IMR-90 (cell line): ENCODE measurements around the gene SH3BP4. TPM values are rescaled to one million over a fixed set of nuclear protein-coding genes. Genes with fewer than 3 reads are reported as not detected.
A peak's percentile ranks its signal among the peaks of the same experiment; 100 is the strongest.

Experiments
- ATAC-seq: fragments of 200-7000 bp; cut with Tn5 transposase; 2 replicates; pipeline ENCODE4 v1.9.1; 2020; ENCODE audit warnings: low read depth, mild to moderate bottlenecking, moderate library complexity
- BruUV-seq: library from RNA; stranded (reverse); fragments of 400-500 nt; replicated peaks from 2 replicates; lab custom pipeline; 2021; lab: Mats Ljungman, UMichigan
- CTCF ChIA-PET: fragments of 300-600 bp; formaldehyde crosslinking; extraction: SDS; loops from one replicate; lab custom pipeline; 2021; ENCODE audit warnings: antibody characterized with exemption; lab: Yijun Ruan, JAX
- POLR2A ChIA-PET: fragments of 300-600 bp; sonication (Branson Sonifier 250); formaldehyde crosslinking; loops from one replicate; lab custom pipeline; 2022; ENCODE audit warnings: antibody characterized with exemption; ENCODE audit not compliant: unreplicated experiment; lab: Charles Lee
- DNase-seq: peaks from one replicate; pipeline ENCODE4 v3.0.0; 2013
- H2AFZ ChIP-seq: replicated peaks from 2 replicates; pipeline ENCODE3; 2013; ENCODE audit warnings: low read length, mild to moderate bottlenecking; ENCODE audit not compliant: poor library complexity
- H2AK5ac ChIP-seq: 2 replicates; pipeline ENCODE4 v1.6.1; 2013; ENCODE audit warnings: low read depth, low read length, inconsistent platforms
- H2AK9ac ChIP-seq: replicated peaks from 2 replicates; pipeline ENCODE3; 2013; ENCODE audit warnings: mild to moderate bottlenecking, low read depth, low read length, moderate library complexity; ENCODE audit not compliant: poor library complexity
- H2BK120ac ChIP-seq: 2 replicates; pipeline ENCODE4 v1.6.1; 2013; ENCODE audit warnings: low read depth, low read length, inconsistent platforms
- H2BK15ac ChIP-seq: 3 replicates; pipeline ENCODE4 v1.6.1; 2013; ENCODE audit warnings: low read depth, low read length, inconsistent platforms
- H2BK20ac ChIP-seq: 2 replicates; pipeline ENCODE4 v1.6.1; 2013; ENCODE audit warnings: low read depth, mild to moderate bottlenecking, inconsistent platforms, low read length, moderate library complexity
- H2BK5ac ChIP-seq: 2 replicates; pipeline ENCODE4 v1.6.1; 2013; ENCODE audit warnings: mild to moderate bottlenecking, low read depth, low read length, inconsistent platforms; ENCODE audit not compliant: poor library complexity, severe bottlenecking
- H3K14ac ChIP-seq: replicated peaks from 2 replicates; pipeline ENCODE4 v1.6.1; 2013; ENCODE audit warnings: low read depth, low read length, inconsistent platforms
- H3K18ac ChIP-seq: 2 replicates; pipeline ENCODE4 v1.6.1; 2013; ENCODE audit warnings: low read depth, low read length, control low read depth
- H3K23ac ChIP-seq: 2 replicates; pipeline ENCODE4 v1.6.1; 2013; ENCODE audit warnings: low read depth, low read length, inconsistent platforms
- H3K27ac ChIP-seq: 2 replicates; pipeline ENCODE4 v1.5.1; 2013; ENCODE audit warnings: mild to moderate bottlenecking, control low read depth, low read length; ENCODE audit not compliant: insufficient read depth
- H3K27me3 ChIP-seq: 2 replicates; pipeline ENCODE4 v1.6.1; 2013; ENCODE audit warnings: low read length; ENCODE audit not compliant: control insufficient read depth, insufficient read depth
- H3K36me3 ChIP-seq: 2 replicates; pipeline ENCODE4 v1.6.1; 2013; ENCODE audit warnings: low read length, mixed read lengths; ENCODE audit not compliant: control insufficient read depth, insufficient read depth
- H3K4ac ChIP-seq: 2 replicates; pipeline ENCODE4 v1.6.1; 2013; ENCODE audit warnings: low read depth, low read length, inconsistent platforms
- H3K4me1 ChIP-seq: 2 replicates; pipeline ENCODE4 v1.6.1; 2013; ENCODE audit warnings: low read length, mixed read lengths; ENCODE audit not compliant: control insufficient read depth, insufficient read depth
- H3K4me2 ChIP-seq: 2 replicates; pipeline ENCODE4 v1.6.1; 2013; ENCODE audit warnings: low read depth, mild to moderate bottlenecking, control low read depth, low read length, moderate library complexity
- H3K4me3 ChIP-seq: 2 replicates; pipeline ENCODE4 v1.5.1; 2013; ENCODE audit warnings: low read depth, mild to moderate bottlenecking, control low read depth, low read length, moderate library complexity; ENCODE audit not compliant: insufficient read depth
- H3K56ac ChIP-seq: 2 replicates; pipeline ENCODE4 v1.6.1; 2013; ENCODE audit warnings: low read length, inconsistent platforms; ENCODE audit not compliant: insufficient read depth; ENCODE audit errors: extremely low read depth
- H3K79me1 ChIP-seq, 2 experiments: 2 replicates each; pipeline ENCODE4 v1.6.1; 2013; ENCODE audit warnings: low read length in 2 of 2, inconsistent platforms in 1 of 2, low read depth in 1 of 2
- H3K9ac ChIP-seq: 2 replicates; pipeline ENCODE4 v1.6.1; 2013; ENCODE audit warnings: low read depth, low read length, control low read depth
- H3K9me1 ChIP-seq: 2 replicates; pipeline ENCODE4 v1.6.1; 2013; ENCODE audit warnings: low read length, inconsistent platforms; ENCODE audit not compliant: insufficient read depth
- H3K9me3 ChIP-seq: 2 replicates; pipeline ENCODE4 v1.6.1; 2013; ENCODE audit warnings: low read length; ENCODE audit not compliant: control insufficient read depth, insufficient read depth
- H4K20me1 ChIP-seq: 2 replicates; pipeline ENCODE4 v1.6.1; 2013; ENCODE audit warnings: low read length, inconsistent platforms; ENCODE audit not compliant: insufficient read depth
- H4K5ac ChIP-seq: 2 replicates; pipeline ENCODE4 v1.6.1; 2013; ENCODE audit warnings: mild to moderate bottlenecking, low read depth, low read length, control low read depth
- H4K8ac ChIP-seq, 2 experiments: 2 replicates each; pipeline ENCODE4 v1.6.1; 2013; ENCODE audit warnings: low read depth in 2 of 2, low read length in 2 of 2, control low read depth in 1 of 2, inconsistent platforms in 1 of 2
- H4K91ac ChIP-seq: 2 replicates; pipeline ENCODE4 v1.6.1; 2013; ENCODE audit warnings: low read depth, low read length, inconsistent platforms; ENCODE audit not compliant: insufficient read depth
- BHLHE40 ChIP-seq: fragments of 150-350 bp; IDR thresholded peaks from 2 replicates; pipeline ENCODE4 v1.6.1; 2016; ENCODE audit warnings: mild to moderate bottlenecking, low read depth, low read length
- CEBPB ChIP-seq: IDR thresholded peaks from 2 replicates; pipeline ENCODE4 v1.6.1; 2012; ENCODE audit warnings: low read depth, low read length, improper control_type of control experiment
- CHD1 ChIP-seq: IDR thresholded peaks from 2 replicates; pipeline ENCODE4 v1.6.1; 2012; ENCODE audit warnings: low read depth, low read length, improper control_type of control experiment
- ELK1 ChIP-seq: fragments of 150-350 bp; IDR thresholded peaks from 2 replicates; pipeline ENCODE4 v1.6.1; 2016; ENCODE audit warnings: low read depth, mild to moderate bottlenecking, low read length, moderate library complexity, borderline replicate concordance
- FOS ChIP-seq: fragments of 150-350 bp; IDR thresholded peaks from 2 replicates; pipeline ENCODE4 v1.6.1; 2016; ENCODE audit warnings: low read depth, low read length
- MAFK ChIP-seq: IDR thresholded peaks from 2 replicates; pipeline ENCODE4 v1.6.1; 2012; ENCODE audit warnings: low read depth, low read length, improper control_type of control experiment
- MAZ ChIP-seq: IDR thresholded peaks from 2 replicates; pipeline ENCODE4 v1.6.1; 2012; ENCODE audit warnings: low read depth, mild to moderate bottlenecking, low read length, improper control_type of control experiment, moderate library complexity, borderline replicate concordance
- MXI1 ChIP-seq: IDR thresholded peaks from 2 replicates; pipeline ENCODE4 v1.6.1; 2012; ENCODE audit warnings: low read depth, mild to moderate bottlenecking, low read length, moderate library complexity, borderline replicate concordance
- NFE2L2 ChIP-seq: fragments of 150-350 bp; IDR thresholded peaks from 2 replicates; pipeline ENCODE4 v1.6.1; 2016; ENCODE audit warnings: low read depth, mild to moderate bottlenecking, low read length
- POLR2A ChIP-seq: IDR thresholded peaks from 2 replicates; pipeline ENCODE4 v1.6.1; 2012; ENCODE audit warnings: mild to moderate bottlenecking, low read depth, low read length
- RAD21 ChIP-seq: IDR thresholded peaks from 2 replicates; pipeline ENCODE4 v1.6.1; 2012; ENCODE audit warnings: low read length, improper control_type of control experiment
- RFX5 ChIP-seq: IDR thresholded peaks from 2 replicates; pipeline ENCODE4 v1.8.0; 2012; ENCODE audit warnings: low read depth, mild to moderate bottlenecking, low read length, moderate library complexity
- SMC3 ChIP-seq: fragments of 150-350 bp; IDR thresholded peaks from 2 replicates; pipeline ENCODE4 v1.6.1; 2016; ENCODE audit warnings: low read depth, mild to moderate bottlenecking, antibody characterized with exemption, low read length, moderate library complexity
- USF2 ChIP-seq: fragments of 150-350 bp; IDR thresholded peaks from 2 replicates; pipeline ENCODE4 v1.6.1; 2017; ENCODE audit warnings: mild to moderate bottlenecking, antibody characterized with exemption, low read length, low read depth
- WGBS, 2 experiments: methylation state at CpG; one replicate each; pipeline versions ENCODE4 v1.1.5 to v1.1.7; 2013; ENCODE audit warnings: missing lambda C conversion rate in 2 of 2; ENCODE audit not compliant: insufficient read length in 1 of 2; ENCODE audit errors: extremely low coverage in 2 of 2; 5-methylcytosine and 5-hydroxymethylcytosine counted together
- dilution Hi-C: fragments of 300-500 bp; cut with HindIII; formaldehyde crosslinking; loops from one replicate; pipeline ENCODE4 v1.14.3; 2018; ENCODE audit warnings: low sequenced_read_pairs; ENCODE audit not compliant: unreplicated experiment
- in situ Hi-C: fragments of 300-500 bp; cut with MboI; formaldehyde crosslinking; loops from 3 replicates; pipeline ENCODE4 v1.14.3; 2019; ENCODE audit warnings: low sequenced_read_pairs, inconsistent platforms, mixed read lengths
- intact Hi-C: fragments of 100-400 bp; cut with micrococcal nuclease; formaldehyde crosslinking; loops from 2 replicates; pipeline ENCODE4 v1.10.0; 2022
- polyA plus RNA-seq, 3 experiments: library from polyadenylated mRNA; depleted of rRNA; stranded (reverse); fragments of >200 nt; gene quantifications; 2 replicates each; pipeline ENCODE4 v1.2.3, GENCODE V29; 2012; ENCODE audit warnings: low replicate concordance in 1 of 3
- total RNA-seq: library from RNA; depleted of rRNA; stranded (reverse); fragments of >200 nt; gene quantifications from 2 replicates; pipeline ENCODE4 v1.2.3, GENCODE V29; 2012
- TF ChIP-seq, protein P1 (sequence below): conservative IDR thresholded peaks from 2 replicates; pipeline ENCODE4 v1.5.1; 2012; ENCODE audit warnings: mild to moderate bottlenecking, low read depth, low read length, improper control_type of control experiment

SH3BP4 gene
- total and polyA plus RNA-seq, 2 of the 4 experiments (the other 2 are of a cell fraction), result 104 to 122 TPM

GRCh38 chr2:234905547-234906265, 46.1 kb upstream of the SH3BP4 start:
- H2BK20ac ChIP-seq, result no peak overlapping the region
- DNase-seq, result peak; percentile 57
- H3K4ac ChIP-seq, result no peak overlapping the region
- H3K4me1 ChIP-seq, result no peaks in the 10 kb centered on the region
- BruUV-seq, result no TSS peak
- WGBS, 2 experiments, result 78% methylated on average over 9 of the region's 12 CpGs; no CpG with 5 or more reads in 1 of the 2 experiments
- TF ChIP-seq RAD21 (no peak), RFX5 (no peak), USF2 (no peak), SMC3 (no peak), CEBPB (no peak), MAFK (no peak), CHD1 (no peak), NFE2L2 (no peak), ELK1 (no peak), POLR2A (no peak), MXI1 (no peak), FOS (no peak), BHLHE40 (no peak), MAZ (no peak)
- TF ChIP-seq, protein P1, sequence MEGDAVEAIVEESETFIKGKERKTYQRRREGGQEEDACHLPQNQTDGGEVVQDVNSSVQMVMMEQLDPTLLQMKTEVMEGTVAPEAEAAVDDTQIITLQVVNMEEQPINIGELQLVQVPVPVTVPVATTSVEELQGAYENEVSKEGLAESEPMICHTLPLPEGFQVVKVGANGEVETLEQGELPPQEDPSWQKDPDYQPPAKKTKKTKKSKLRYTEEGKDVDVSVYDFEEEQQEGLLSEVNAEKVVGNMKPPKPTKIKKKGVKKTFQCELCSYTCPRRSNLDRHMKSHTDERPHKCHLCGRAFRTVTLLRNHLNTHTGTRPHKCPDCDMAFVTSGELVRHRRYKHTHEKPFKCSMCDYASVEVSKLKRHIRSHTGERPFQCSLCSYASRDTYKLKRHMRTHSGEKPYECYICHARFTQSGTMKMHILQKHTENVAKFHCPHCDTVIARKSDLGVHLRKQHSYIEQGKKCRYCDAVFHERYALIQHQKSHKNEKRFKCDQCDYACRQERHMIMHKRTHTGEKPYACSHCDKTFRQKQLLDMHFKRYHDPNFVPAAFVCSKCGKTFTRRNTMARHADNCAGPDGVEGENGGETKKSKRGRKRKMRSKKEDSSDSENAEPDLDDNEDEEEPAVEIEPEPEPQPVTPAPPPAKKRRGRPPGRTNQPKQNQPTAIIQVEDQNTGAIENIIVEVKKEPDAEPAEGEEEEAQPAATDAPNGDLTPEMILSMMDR, result no peak
- H4K91ac ChIP-seq, result no peak overlapping the region
- no peaks in the 10 kb centered on the region for H3K9me3 ChIP-seq
- H3K79me1 ChIP-seq, result no peaks in the 10 kb centered on the region
- ChIA-PET CTCF (no interaction called here), POLR2A (no interaction called here)
- in situ Hi-C loops, result no loop called here
- no peak overlapping the region for H3K18ac ChIP-seq
- intact Hi-C loops, result no loop called here
- H3K9ac ChIP-seq, result no peak overlapping the region
- H2AK9ac ChIP-seq, result no peak overlapping the region
- H3K27me3 ChIP-seq, result 0 out of 2 replicates have a peak, but pooled peaks cover 2% of the 10 kb centered on the region
- no peak overlapping the region; the same call in 1 of the 2 replicates for H2AK5ac ChIP-seq
- H4K8ac ChIP-seq, result no peak overlapping the region
- H3K36me3 ChIP-seq, result no peaks in the 10 kb centered on the region
- H3K27ac ChIP-seq, result no peak overlapping the region
- no peak overlapping the region for H2BK15ac ChIP-seq
- H3K56ac ChIP-seq, result no peak overlapping the region
- ATAC-seq, result no peak
- no peak overlapping the region for H2BK120ac ChIP-seq
- 0 out of 2 replicates have a peak overlapping the region, but pooled peaks have one; percentile 52 for H3K14ac ChIP-seq
- dilution Hi-C loops, result no loop called here
- H3K4me3 ChIP-seq, result no peak overlapping the region
- no peaks in the 10 kb centered on the region for H4K20me1 ChIP-seq
- peak overlapping the region; percentile 39 for H2AFZ ChIP-seq
- no peak overlapping the region for H4K5ac ChIP-seq
- H3K4me2 ChIP-seq, result no peak overlapping the region
- H2BK5ac ChIP-seq, result no peak overlapping the region
- peaks cover 6% of the 10 kb centered on the region; the same call in 1 of the 2 replicates for H3K9me1 ChIP-seq
- no peak overlapping the region for H3K23ac ChIP-seq
